Measurements from ENCODE around the gene TTLL13.
"Not testable (repeated sequence)": the region's sequence is repeated elsewhere in the genome, so short reads cannot be mapped to it uniquely, and the experiment has no call there.

TTLL13 gene

DNA sequence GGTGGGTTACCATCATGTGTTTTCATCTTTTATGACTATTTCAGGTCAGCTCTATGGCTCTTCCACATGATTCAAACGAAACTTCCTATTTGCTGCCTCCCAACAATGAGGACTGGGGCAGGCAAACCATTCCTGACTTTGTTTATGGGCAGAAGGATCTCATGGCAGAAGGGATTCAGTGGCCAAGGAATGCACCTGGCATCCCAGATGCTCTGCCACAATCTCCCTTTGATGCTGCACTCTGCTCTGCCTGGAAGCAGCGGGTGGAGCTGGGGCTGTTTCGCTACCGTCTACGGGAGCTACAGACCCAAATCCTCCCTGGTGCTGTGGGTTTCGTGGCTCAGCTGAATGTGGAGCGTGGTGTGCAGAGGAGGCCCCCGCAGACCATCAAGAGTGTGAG is 8.5 kb upstream of the TTLL13 start:
- no peak for DNase-seq

GRCh38 chr15:90241343-90242192 is 7.8 kb upstream of the TTLL13 start:
- DNase-seq: no peak

- no peak for DNase-seq
Observed at GRCh38 chr15:90243943-90244639, 5.3 kb upstream of the TTLL13 start.

- DNase-seq: no peak
Observed at GRCh38 chr15:90248789-90249202, 560 bp upstream of the TTLL13 start.

- DNase-seq: no peak
Observed at GRCh38 chr15:90257776-90258175, 8.4 kb downstream of the TTLL13 start.

- no peak for DNase-seq
Observed at GRCh38 chr15:90259524-90259923, 10.2 kb downstream of the TTLL13 start.

GRCh38 chr15:90260731-90261130 is 11.4 kb downstream of the TTLL13 start:
- DNase-seq: not testable (repeated sequence)

- no peak for DNase-seq
Observed at GRCh38 chr15:90261811-90262210, 12.5 kb downstream of the TTLL13 start.

DNA sequence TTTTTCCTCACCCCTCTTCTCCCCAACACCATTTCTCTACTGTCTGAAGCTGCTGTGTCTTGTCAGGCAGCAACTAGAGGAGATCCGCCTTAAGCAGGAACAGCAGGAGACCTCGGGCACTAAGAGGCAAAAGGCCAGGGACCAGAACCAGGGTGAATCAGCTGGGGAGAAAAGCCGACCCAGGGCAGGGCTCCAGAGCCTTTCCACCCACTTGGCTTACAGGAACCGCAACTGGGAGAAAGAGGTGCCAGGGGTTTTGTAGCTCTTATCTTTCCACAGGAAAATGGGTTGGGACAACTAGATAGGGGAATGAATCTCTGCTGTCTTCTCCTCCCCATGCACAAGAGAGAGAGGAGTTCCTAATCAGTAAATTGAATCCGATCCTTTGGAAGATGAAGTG is 13.1 kb downstream of the TTLL13 start:
- DNase-seq: no peak

GRCh38 chr15:90264671-90265070 is 15.3 kb downstream of the TTLL13 start:
- DNase-seq: peak; percentile 63 to 70

- DNase-seq: peak; percentile 93
Observed at GRCh38 chr15:90265271-90266060, 16.1 kb downstream of the TTLL13 start, which contains the start of gene NGRN. Gene NGRN, plus strand, starts transcription at chr15:90265672. Its CDS starts 41 bp downstream, at chr15:90265713.

GRCh38 chr15:90266061-90266431 is 16.7 kb downstream of the TTLL13 start:
- DNase-seq: peak; percentile 18 to 29

DNA sequence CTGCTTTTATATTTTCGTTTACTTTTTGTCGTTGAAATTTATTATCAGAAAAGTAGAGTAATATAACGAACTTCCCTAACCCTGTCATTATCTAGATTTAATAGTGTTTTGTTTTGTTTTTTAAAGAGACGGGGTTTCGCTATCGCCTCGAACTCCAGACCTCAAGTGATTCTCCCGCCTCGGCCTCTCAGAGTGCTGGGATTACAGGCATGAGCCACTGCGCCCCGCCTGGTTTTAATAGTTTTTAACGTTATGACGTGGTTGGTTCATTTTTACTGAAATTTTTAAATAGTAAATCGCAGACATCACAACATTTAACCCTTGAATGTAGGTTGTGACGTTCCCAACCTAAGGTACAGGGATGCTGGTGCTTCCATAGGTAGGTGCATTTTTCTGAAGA is 17.1 kb downstream of the TTLL13 start:
- no peak for DNase-seq

- no peak for DNase-seq
Observed at GRCh38 chr15:90268415-90268814, 19.1 kb downstream of the TTLL13 start.

- no peak for DNase-seq
Observed at GRCh38 chr15:90270502-90271150, 21.3 kb downstream of the TTLL13 start.

DNA sequence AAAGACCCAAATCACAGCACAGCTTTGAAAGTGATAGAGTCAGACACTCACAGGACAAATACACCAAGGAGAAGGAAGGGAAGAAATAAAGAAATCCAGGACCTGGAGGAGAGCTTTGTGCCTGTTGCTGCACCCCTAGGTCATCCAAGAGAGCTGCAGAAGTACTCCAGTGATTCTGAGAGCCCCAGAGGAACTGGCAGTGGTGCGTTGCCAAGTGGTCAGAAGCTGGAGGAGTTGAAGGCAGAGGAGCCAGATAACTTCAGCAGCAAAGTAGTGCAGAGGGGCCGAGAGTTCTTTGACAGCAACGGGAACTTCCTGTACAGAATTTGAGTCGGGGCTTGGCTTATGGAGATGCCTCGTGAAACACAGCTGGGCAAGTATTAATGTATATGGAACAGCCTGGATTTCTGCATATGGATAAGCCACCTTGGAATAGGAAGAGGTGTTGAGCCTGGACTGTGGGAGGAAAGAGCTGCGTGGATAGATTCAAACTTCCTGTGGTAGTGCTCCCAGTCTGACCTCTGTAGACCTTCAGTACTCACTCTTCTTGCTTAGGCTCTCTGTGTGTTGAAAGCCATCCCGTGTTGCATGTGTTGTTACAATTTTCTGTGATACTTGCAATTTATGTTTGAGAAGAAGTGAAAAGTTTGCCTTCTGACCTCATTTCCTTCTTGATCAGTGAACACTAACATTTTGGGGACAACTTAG is 22.3 kb downstream of the TTLL13 start:
- no peak for DNase-seq

- not testable (repeated sequence) for DNase-seq
Observed at GRCh38 chr15:90278467-90278866, 29.1 kb downstream of the TTLL13 start.

- not testable (repeated sequence) for DNase-seq
Observed at GRCh38 chr15:90280743-90281142, 31.4 kb downstream of the TTLL13 start.

- DNase-seq: peak; percentile 33 to 54
Observed at GRCh38 chr15:90281637-90282036, 32.3 kb downstream of the TTLL13 start.

- DNase-seq: peak; percentile 21 to 25
Observed at GRCh38 chr15:90286678-90287077, 37.3 kb downstream of the TTLL13 start.

DNA sequence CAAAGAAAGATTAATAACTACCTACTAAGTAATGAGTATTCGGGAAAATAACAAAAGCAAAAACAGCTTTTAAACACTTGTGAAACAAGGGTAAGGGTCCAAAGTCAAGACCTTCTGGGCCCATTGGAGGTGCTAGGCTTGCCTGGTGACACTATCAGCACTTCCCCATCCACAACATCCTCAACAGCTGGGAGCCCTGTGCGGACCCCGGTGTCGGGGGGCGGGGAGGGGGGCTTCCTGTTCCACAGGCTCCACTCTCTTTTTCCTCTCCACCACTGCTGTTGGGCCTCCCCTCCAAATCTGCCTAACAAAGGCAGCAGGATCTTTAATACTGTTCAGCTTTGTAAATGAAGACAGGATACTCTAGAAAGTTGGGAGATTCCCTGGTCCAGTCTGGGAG is 37.7 kb downstream of the TTLL13 start:
- no peak for DNase-seq

- no peak for DNase-seq
Observed at GRCh38 chr15:90287946-90288345, 38.6 kb downstream of the TTLL13 start.

All from inflammatory macrophage (primary cell).